Astrocyte (in vitro differentiated cells and primary cell): ENCODE data around the gene IGFN1. TPM values are rescaled to one million over a fixed set of nuclear protein-coding genes. Genes with fewer than 3 reads are reported as not detected.

Source experiments
- DNase-seq: peaks from one replicate; pipeline ENCODE4 v3.0.0-alpha.2; 2010; ENCODE audit warnings: low read depth
- FAIRE-seq: peaks from 2 replicates; lab custom pipeline; 2011; peaks lifted over from hg19 to GRCh38; lab: Jason Lieb, UNC
- H2AFZ ChIP-seq: 2 replicates; pipeline ENCODE4 v1.6.0; 2012; ENCODE audit warnings: low read depth, low read length, inconsistent platforms
- H3K27ac ChIP-seq: 2 replicates; pipeline ENCODE4 v1.5.1; 2011; ENCODE audit warnings: low read depth, low read length, inconsistent platforms
- H3K27me3 ChIP-seq: 2 replicates; pipeline ENCODE4 v1.6.0; 2011; ENCODE audit warnings: low read length, inconsistent platforms; ENCODE audit not compliant: insufficient read depth
- H3K36me3 ChIP-seq: 2 replicates; pipeline ENCODE4 v1.5.1; 2011; ENCODE audit warnings: low read length, inconsistent platforms; ENCODE audit not compliant: insufficient read depth
- H3K4me1 ChIP-seq: 2 replicates; pipeline ENCODE4 v1.5.1; 2011; ENCODE audit warnings: low read length, inconsistent platforms; ENCODE audit not compliant: insufficient read depth
- H3K4me2 ChIP-seq: 2 replicates; pipeline ENCODE4 v1.6.0; 2012; ENCODE audit warnings: low read length, inconsistent platforms
- H3K4me3 ChIP-seq: 2 replicates; pipeline ENCODE4 v1.5.1; 2011; ENCODE audit warnings: low read depth, mild to moderate bottlenecking, low read length, inconsistent platforms; ENCODE audit not compliant: insufficient read depth
- H3K79me2 ChIP-seq: 2 replicates; pipeline ENCODE4 v1.6.0; 2012; ENCODE audit warnings: mild to moderate bottlenecking, low read length, inconsistent platforms; ENCODE audit not compliant: insufficient read depth
- H3K9ac ChIP-seq: 2 replicates; pipeline ENCODE4 v1.6.0; 2012; ENCODE audit warnings: mild to moderate bottlenecking, low read length, inconsistent platforms
- H3K9me3 ChIP-seq: 2 replicates; pipeline ENCODE4 v1.5.1; 2012; ENCODE audit warnings: low read depth, mild to moderate bottlenecking, low read length, inconsistent platforms; ENCODE audit not compliant: insufficient read depth
- H4K20me1 ChIP-seq: 2 replicates; pipeline ENCODE4 v1.6.0; 2012; ENCODE audit warnings: low read length, inconsistent platforms; ENCODE audit not compliant: insufficient read depth
- H3K27ac Mint-ChIP-seq: one replicate; pipeline ENCODE4 v1.8.0; 2021; ENCODE audit warnings: mild to moderate bottlenecking, mixed read lengths; ENCODE audit not compliant: unreplicated experiment
- H3K27me3 Mint-ChIP-seq: one replicate; pipeline ENCODE4 v1.8.0; 2021; ENCODE audit warnings: low read depth, mixed read lengths; ENCODE audit not compliant: unreplicated experiment
- H3K36me3 Mint-ChIP-seq: one replicate; pipeline ENCODE4 v1.8.0; 2021; ENCODE audit warnings: low read depth, mixed read lengths; ENCODE audit not compliant: unreplicated experiment
- H3K4me1 Mint-ChIP-seq: one replicate; pipeline ENCODE4 v1.8.0; 2021; ENCODE audit warnings: low read depth, mixed read lengths; ENCODE audit not compliant: unreplicated experiment
- H3K4me3 Mint-ChIP-seq: one replicate; pipeline ENCODE4 v1.8.0; 2021; ENCODE audit warnings: mild to moderate bottlenecking, moderate library complexity, mixed read lengths; ENCODE audit not compliant: unreplicated experiment
- H3K9me3 Mint-ChIP-seq: one replicate; pipeline ENCODE4 v1.8.0; 2021; ENCODE audit warnings: mild to moderate bottlenecking, mixed read lengths; ENCODE audit not compliant: unreplicated experiment
- CTCF ChIP-seq: IDR thresholded peaks from 2 replicates; pipeline ENCODE4 v1.5.1; 2011; ENCODE audit warnings: low read depth, mild to moderate bottlenecking, inconsistent platforms, low read length, moderate library complexity; ENCODE audit not compliant: insufficient read depth
- EZH2 ChIP-seq: IDR thresholded peaks from 2 replicates; pipeline ENCODE4 v1.6.1; 2012; ENCODE audit warnings: mild to moderate bottlenecking, low read length, inconsistent platforms; ENCODE audit not compliant: insufficient read depth
- total RNA-seq: library from RNA; stranded (reverse); gene quantifications from 2 replicates; pipeline ENCODE4 v1.2.1, GENCODE V29; 2021

IGFN1 gene
- total RNA-seq, 1 donor from 2014 or later: 0.02 TPM

GRCh38 chr1:201268604-201269151 is 78.1 kb downstream of the IGFN1 start:
- Histone ChIP-seq H4K20me1 (no peaks in the 10 kb centered on the region), H3K4me2 (peak overlapping the region; percentile 49), H2AFZ (peak overlapping the region; percentile 41), H3K4me1 (peaks cover 36% of the 10 kb centered on the region), H3K9ac (peak overlapping the region; percentile 11), H3K27me3 (no peaks in the 10 kb centered on the region), H3K79me2 (no peaks in the 10 kb centered on the region), H3K36me3 (no peaks in the 10 kb centered on the region), H3K9me3 (no peaks in the 10 kb centered on the region), H3K27ac (peak overlapping the region; percentile 79), H3K4me3 (no peak overlapping the region)
- Mint-ChIP-seq H3K27ac (peak overlapping the region; percentile 16), H3K9me3 (peaks cover 2% of the 10 kb centered on the region), H3K4me1 (peaks cover 32% of the 10 kb centered on the region), H3K4me3 (no peak overlapping the region), H3K36me3 (no peaks in the 10 kb centered on the region), H3K27me3 (peaks cover 17% of the 10 kb centered on the region)
- no peak for TF ChIP-seq CTCF
- no peak for TF ChIP-seq EZH2
- DNase-seq: peak; percentile 71
- no peak for FAIRE-seq

GRCh38 chr1:201269281-201269680 is 78.7 kb downstream of the IGFN1 start:
- no peak overlapping the region for H2AFZ ChIP-seq

More at GRCh38 chr1:201269281-201269680, 78.7 kb downstream of the IGFN1 start:
- peak overlapping the region; percentile 16 for H3K27ac Mint-ChIP-seq
- H3K4me3 Mint-ChIP-seq: no peak overlapping the region
- TF ChIP-seq EZH2 (no peak), CTCF (no peak)
- H3K9me3 Mint-ChIP-seq: peaks cover 2% of the 10 kb centered on the region
- Histone ChIP-seq H4K20me1 (no peaks in the 10 kb centered on the region), H3K36me3 (no peaks in the 10 kb centered on the region), H3K4me3 (no peak overlapping the region), H3K79me2 (no peaks in the 10 kb centered on the region), H3K4me1 (peaks cover 36% of the 10 kb centered on the region), H3K9me3 (no peaks in the 10 kb centered on the region), H3K27ac (peak overlapping the region; percentile 79), H3K9ac (no peak overlapping the region), H3K27me3 (no peaks in the 10 kb centered on the region), H3K4me2 (no peak overlapping the region)
- H3K4me1 Mint-ChIP-seq: peaks cover 32% of the 10 kb centered on the region
- peaks cover 13% of the 10 kb centered on the region for H3K27me3 Mint-ChIP-seq
- no peak for DNase-seq
- no peak for FAIRE-seq
- H3K36me3 Mint-ChIP-seq: no peaks in the 10 kb centered on the region
